Endothelial cell of umbilical vein (primary cell): ENCODE data around the gene ACSL4. TPM values are rescaled to one million over a fixed set of nuclear protein-coding genes. Genes with fewer than 3 reads are reported as not detected.
"Not testable (repeated sequence)": the region's sequence is repeated elsewhere in the genome, so short reads cannot be mapped to it uniquely, and the experiment has no call there.

Experiments
- BruUV-seq: library from RNA; stranded (reverse); fragments of 400-500 nt; replicated peaks from 2 replicates; lab custom pipeline; 2021; lab: Mats Ljungman, UMichigan
- CTCF ChIA-PET: fragments of 300-600, 350-600 bp; sonication (Branson Sonifier 250); formaldehyde crosslinking; loops from one replicate; lab custom pipeline; 2021; ENCODE audit warnings: antibody characterized with exemption, inconsistent platforms; lab: Charles Lee
- POLR2A ChIA-PET: fragments of 300-600, 350-600 bp; sonication (Branson Sonifier 250); formaldehyde crosslinking; loops from one replicate; lab custom pipeline; 2021; ENCODE audit warnings: antibody characterized with exemption, inconsistent platforms; lab: Charles Lee
- DNase-seq: peaks from one replicate; pipeline ENCODE4 v3.0.0-alpha.2; 2011; ENCODE audit warnings: low read depth, low spot score
- FAIRE-seq: peaks from 2 replicates; lab custom pipeline; 2011; peaks lifted over from hg19 to GRCh38; lab: Jason Lieb, UNC
- H2AFZ ChIP-seq: 2 replicates; pipeline ENCODE4 v1.6.0; 2012; ENCODE audit warnings: low read depth, low read length, control low read depth, inconsistent platforms
- H3K27ac ChIP-seq: 2 replicates; pipeline ENCODE4 v1.5.1; 2011; ENCODE audit warnings: low read depth, mild to moderate bottlenecking, control low read depth, low read length, moderate library complexity; ENCODE audit not compliant: insufficient read depth
- H3K27me3 ChIP-seq, 2 experiments: 2 replicates each; pipeline versions ENCODE4 v1.6.0 to v1.6.1; 2011; ENCODE audit warnings: low read length in 2 of 2, mixed read lengths in 1 of 2; ENCODE audit not compliant: control insufficient read depth in 2 of 2, insufficient read depth in 2 of 2
- H3K36me3 ChIP-seq, 2 experiments: 2 replicates in 1 of 2; 3 replicates in 1 of 2; pipeline ENCODE4 v1.5.1; 2011; ENCODE audit warnings: low read length in 2 of 2, mild to moderate bottlenecking in 1 of 2, moderate library complexity in 1 of 2; ENCODE audit not compliant: control insufficient read depth in 2 of 2, insufficient read depth in 2 of 2; ENCODE audit errors: extremely low read depth in 1 of 2
- H3K4me1 ChIP-seq: 3 replicates; pipeline ENCODE4 v1.5.1; 2011; ENCODE audit warnings: mild to moderate bottlenecking, low read length; ENCODE audit not compliant: control insufficient read depth, insufficient read depth; ENCODE audit errors: extremely low read depth
- H3K4me2 ChIP-seq: 2 replicates; pipeline ENCODE4 v1.6.1; 2011; ENCODE audit warnings: low read length, control low read depth, mixed read lengths; ENCODE audit not compliant: insufficient read depth
- H3K4me3 ChIP-seq, 3 experiments: fragments of 200-600 bp in 1 of 3; sonication (generic), shearing (Covaris generic) in 1 of 3; replicated peaks in 1 of 3; 2 replicates each; pipeline ENCODE4 v1.5.1; 2011 to 2016; ENCODE audit warnings: control low read depth in 3 of 3, low read length in 3 of 3, mild to moderate bottlenecking in 2 of 3, inconsistent platforms in 1 of 3, low read depth in 1 of 3, moderate library complexity in 1 of 3; ENCODE audit not compliant: insufficient read depth in 1 of 3
- H3K79me2 ChIP-seq: 2 replicates; pipeline ENCODE4 v1.6.0; 2012; ENCODE audit warnings: low read length, inconsistent platforms; ENCODE audit not compliant: control insufficient read depth, insufficient read depth
- H3K9ac ChIP-seq: replicated peaks from 2 replicates; pipeline ENCODE3; 2011; ENCODE audit warnings: low read length, control low read depth; ENCODE audit not compliant: insufficient read depth; ENCODE audit errors: extremely low read depth
- H3K9me1 ChIP-seq: replicated peaks from 3 replicates; pipeline ENCODE4 v1.6.0; 2011; ENCODE audit warnings: mild to moderate bottlenecking, low read length; ENCODE audit not compliant: control insufficient read depth, insufficient read depth; ENCODE audit errors: extremely low read depth
- H3K9me3 ChIP-seq: replicated peaks from 2 replicates; pipeline ENCODE4 v1.5.1; 2012; ENCODE audit warnings: low read length, inconsistent platforms; ENCODE audit not compliant: control insufficient read depth, insufficient read depth
- H4K20me1 ChIP-seq: replicated peaks from 2 replicates; pipeline ENCODE3; 2011; ENCODE audit warnings: mild to moderate bottlenecking, low read length; ENCODE audit not compliant: control insufficient read depth, insufficient read depth; ENCODE audit errors: extremely low read depth
- EZH2 ChIP-seq: IDR thresholded peaks from 2 replicates; pipeline ENCODE4 v1.6.1; 2012; ENCODE audit warnings: borderline replicate concordance, low read depth, mild to moderate bottlenecking, moderate library complexity, low read length, inconsistent platforms; ENCODE audit not compliant: severe bottlenecking
- FOS ChIP-seq: IDR thresholded peaks from 2 replicates; pipeline ENCODE4 v1.6.1; 2011; ENCODE audit warnings: mild to moderate bottlenecking, low read length, moderate library complexity, borderline replicate concordance; ENCODE audit not compliant: insufficient read depth
- GATA2 ChIP-seq: IDR thresholded peaks from 2 replicates; pipeline ENCODE4 v1.7.0; 2011; ENCODE audit warnings: low read depth, mild to moderate bottlenecking, moderate library complexity, mixed read lengths, low read length; ENCODE audit not compliant: insufficient read length, insufficient read depth
- JUN ChIP-seq: IDR thresholded peaks from 2 replicates; pipeline ENCODE4 v1.6.1; 2011; ENCODE audit warnings: borderline replicate concordance, low read depth; ENCODE audit not compliant: insufficient read length, insufficient read depth
- MYC ChIP-seq: IDR thresholded peaks from one replicate; pipeline ENCODE4 v1.6.1; 2011; ENCODE audit warnings: mild to moderate bottlenecking, low read depth, low read length
- POLR2A ChIP-seq: IDR thresholded peaks from 2 replicates; pipeline ENCODE4 v1.6.1; 2012; ENCODE audit warnings: low read depth, mild to moderate bottlenecking, control low read depth, low read length
- POLR2AphosphoS5 ChIP-seq: IDR thresholded peaks from 2 replicates; pipeline ENCODE4 v1.6.1; 2012; ENCODE audit warnings: low read depth, mild to moderate bottlenecking, control low read depth, low read length, moderate library complexity; ENCODE audit not compliant: insufficient read depth
- dilution Hi-C: fragments of 300-500 bp; cut with MboI; formaldehyde crosslinking; loops from one replicate; pipeline ENCODE4 v1.15.0; 2019; ENCODE audit warnings: low sequenced_read_pairs; ENCODE audit not compliant: extremely low pct_ligation_motif_present
- intact Hi-C: fragments of 100-400 bp; cut with micrococcal nuclease; formaldehyde crosslinking; loops from one replicate; pipeline ENCODE4 v1.10.0; 2022
- polyA plus RNA-seq, 4 experiments: library from polyadenylated mRNA; depleted of rRNA in 3 of 4; stranded (reverse) in 3 of 4; unstranded in 1 of 4; fragments of >200 nt; gene quantifications; 2 replicates each; pipeline versions ENCODE4 v1.2.1 to v1.2.3, GENCODE V29; 2011 to 2012; ENCODE audit warnings: missing spikeins in 1 of 4
- total RNA-seq: library from RNA; stranded (reverse); gene quantifications from 2 replicates; pipeline ENCODE4 v1.2.3, GENCODE V29; 2021
- TF ChIP-seq, protein P1 (sequence below), 2 donors: IDR thresholded peaks; 1 replicate in 1 of 2; 2 replicates in 1 of 2; pipeline ENCODE4 v1.5.1; 2011; ENCODE audit warnings: low read length in 2 of 2, mild to moderate bottlenecking in 2 of 2, moderate library complexity in 2 of 2, control low read depth in 1 of 2, inconsistent platforms in 1 of 2, low read depth in 1 of 2; ENCODE audit not compliant: insufficient read depth in 1 of 2; ENCODE audit errors: extremely low read depth in 1 of 2
- TF ChIP-seq, protein P2 (sequence below): IDR thresholded peaks from 2 replicates; pipeline ENCODE4 v1.6.1; 2011; ENCODE audit not compliant: insufficient read depth, insufficient read length

Gene ACSL4
- total and polyA plus RNA-seq, 2 donors (not counting 3 experiments of a cell fraction or from before 2014, with no cell fraction given), result 20.7 to 85.5 TPM

DNA sequence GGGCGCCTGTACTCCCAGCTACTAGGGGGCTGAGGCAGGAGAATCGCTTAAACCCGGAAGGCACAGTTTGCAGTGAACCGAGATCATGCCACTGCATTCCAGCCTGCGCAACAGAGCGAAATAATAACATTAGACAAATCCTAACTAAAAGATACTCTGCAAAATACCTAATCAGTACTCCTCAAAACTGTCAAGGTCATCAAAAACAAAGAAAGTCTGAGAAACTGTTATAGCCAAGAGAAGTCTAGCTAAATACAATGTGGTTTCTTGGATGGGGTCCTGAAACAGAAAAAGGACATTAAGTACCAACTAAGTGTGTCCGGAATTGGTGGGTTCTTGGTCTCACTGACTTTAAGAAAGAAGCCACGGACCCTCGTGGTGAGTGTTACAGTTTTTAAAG is 14.6 kb upstream of the ACSL4 start:
- POLR2A ChIA-PET, result no interaction called here

DNA sequence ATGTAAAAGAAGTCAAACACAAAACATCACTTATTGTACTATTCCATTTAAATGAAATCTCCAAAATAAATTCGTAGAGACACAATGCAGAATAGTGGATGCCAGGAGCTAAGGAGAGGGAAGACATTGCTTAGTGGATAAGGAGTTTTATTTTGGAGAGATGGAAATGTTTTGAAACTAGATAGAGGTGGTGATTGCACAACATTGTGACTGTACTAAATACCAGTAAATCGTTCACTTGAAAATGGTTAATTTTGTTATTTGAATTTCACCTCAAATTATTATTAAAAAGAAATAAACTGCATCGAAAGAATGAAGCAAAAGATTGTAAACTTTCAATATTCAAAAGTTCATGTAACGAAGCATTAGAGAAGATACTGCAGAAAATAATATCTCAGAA is 9.7 kb upstream of the ACSL4 start:
- FAIRE-seq, result no peak
- POLR2A ChIA-PET, result no interaction called here
- dilution Hi-C loops, result no loop called here

More for the DNA sequence above, 14.6 kb upstream of the ACSL4 start:
- no peaks in the 10 kb centered on the region for H4K20me1 ChIP-seq
- no peak overlapping the region for H3K4me3 ChIP-seq
- no peak overlapping the region for H3K4me2 ChIP-seq
- no peaks in the 10 kb centered on the region for H3K4me1 ChIP-seq
- TF ChIP-seq POLR2A (no peak), JUN (no peak), GATA2 (no peak)
- intact Hi-C loops (no loop called here), dilution Hi-C loops (no loop called here)
- no peak overlapping the region for H3K27ac ChIP-seq
- no peaks in the 10 kb centered on the region for H3K9me3 ChIP-seq
- H3K36me3 ChIP-seq, result no peaks in the 10 kb centered on the region
- CTCF ChIA-PET, result no interaction called here
- no peak for FAIRE-seq
- no peaks in the 10 kb centered on the region for H3K27me3 ChIP-seq
- no peak for DNase-seq
- no peak overlapping the region for H3K9ac ChIP-seq
- BruUV-seq, result no TSS peak
- no peak overlapping the region for H2AFZ ChIP-seq
- H3K79me2 ChIP-seq, result no peaks in the 10 kb centered on the region
- H3K9me1 ChIP-seq, result no peaks in the 10 kb centered on the region

DNA sequence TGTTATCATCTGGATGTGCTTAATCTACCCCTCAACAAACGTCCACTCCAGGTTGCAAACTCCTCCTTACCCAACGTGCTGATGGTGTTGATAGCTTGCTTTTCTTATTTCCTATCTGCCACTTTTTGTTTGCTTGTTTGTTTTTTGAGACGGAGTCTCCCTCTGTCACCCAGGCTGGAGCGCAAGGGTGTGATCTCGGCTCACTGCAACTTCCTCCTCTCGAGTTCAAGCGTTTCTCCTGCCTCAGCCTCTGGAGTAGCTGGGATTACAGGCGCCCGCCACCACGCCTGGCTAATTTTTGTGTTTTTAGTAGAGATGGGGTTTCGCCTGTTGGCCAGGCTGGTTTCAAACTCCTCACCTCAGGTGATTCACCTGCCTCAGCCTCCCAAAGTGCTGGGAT is 7.8 kb upstream of the ACSL4 start:
- H3K36me3 ChIP-seq, FAIRE-seq, H3K27me3 ChIP-seq, dilution Hi-C loops, H2AFZ ChIP-seq, intact Hi-C loops, H3K27ac ChIP-seq, H3K9me3 ChIP-seq, H3K9ac ChIP-seq, BruUV-seq, DNase-seq, POLR2A ChIA-PET, H4K20me1 ChIP-seq, H3K9me1 ChIP-seq, CTCF ChIA-PET, H3K79me2 ChIP-seq, H3K4me2 ChIP-seq, H3K4me1 ChIP-seq, H3K4me3 ChIP-seq: not testable (repeated sequence)

More for the DNA sequence above, 9.7 kb upstream of the ACSL4 start:
- Histone ChIP-seq H3K4me3 (no peak overlapping the region), H3K27ac (no peak overlapping the region), H4K20me1 (no peaks in the 10 kb centered on the region), H3K4me1 (no peaks in the 10 kb centered on the region), H3K27me3 (no peaks in the 10 kb centered on the region), H3K9me3 (no peaks in the 10 kb centered on the region), H3K36me3 (no peaks in the 10 kb centered on the region), H2AFZ (no peak overlapping the region), H3K9ac (no peak overlapping the region), H3K9me1 (no peaks in the 10 kb centered on the region), H3K79me2 (no peaks in the 10 kb centered on the region), H3K4me2 (no peak overlapping the region)
- TF ChIP-seq POLR2A, result no peak
- TF ChIP-seq POLR2AphosphoS5, result no peak
- TF ChIP-seq FOS, result no peak
- no peak for TF ChIP-seq MYC
- TF ChIP-seq, protein P1, sequence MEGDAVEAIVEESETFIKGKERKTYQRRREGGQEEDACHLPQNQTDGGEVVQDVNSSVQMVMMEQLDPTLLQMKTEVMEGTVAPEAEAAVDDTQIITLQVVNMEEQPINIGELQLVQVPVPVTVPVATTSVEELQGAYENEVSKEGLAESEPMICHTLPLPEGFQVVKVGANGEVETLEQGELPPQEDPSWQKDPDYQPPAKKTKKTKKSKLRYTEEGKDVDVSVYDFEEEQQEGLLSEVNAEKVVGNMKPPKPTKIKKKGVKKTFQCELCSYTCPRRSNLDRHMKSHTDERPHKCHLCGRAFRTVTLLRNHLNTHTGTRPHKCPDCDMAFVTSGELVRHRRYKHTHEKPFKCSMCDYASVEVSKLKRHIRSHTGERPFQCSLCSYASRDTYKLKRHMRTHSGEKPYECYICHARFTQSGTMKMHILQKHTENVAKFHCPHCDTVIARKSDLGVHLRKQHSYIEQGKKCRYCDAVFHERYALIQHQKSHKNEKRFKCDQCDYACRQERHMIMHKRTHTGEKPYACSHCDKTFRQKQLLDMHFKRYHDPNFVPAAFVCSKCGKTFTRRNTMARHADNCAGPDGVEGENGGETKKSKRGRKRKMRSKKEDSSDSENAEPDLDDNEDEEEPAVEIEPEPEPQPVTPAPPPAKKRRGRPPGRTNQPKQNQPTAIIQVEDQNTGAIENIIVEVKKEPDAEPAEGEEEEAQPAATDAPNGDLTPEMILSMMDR (IDR thresholded peaks at IDR 0.05; ENCODE audit: extremely low read depth in 1 of 2, insufficient read depth in 1 of 2, low read depth in 1 of 2, low read length in 2 of 2), result no peak
- TF ChIP-seq EZH2, result no peak
- no peak for TF ChIP-seq GATA2
- TF ChIP-seq JUN, result no peak
- TF ChIP-seq, protein P2, sequence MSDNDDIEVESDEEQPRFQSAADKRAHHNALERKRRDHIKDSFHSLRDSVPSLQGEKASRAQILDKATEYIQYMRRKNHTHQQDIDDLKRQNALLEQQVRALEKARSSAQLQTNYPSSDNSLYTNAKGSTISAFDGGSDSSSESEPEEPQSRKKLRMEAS, result no peak
- CTCF ChIA-PET, result no interaction called here
- BruUV-seq, result no TSS peak
- intact Hi-C loops, result no loop called here
- DNase-seq, result no peak
